Mesodermal cell (in vitro differentiated cells): ENCODE data around the gene VPS8.

Experiments used
- H3K27ac ChIP-seq: 2 replicates; pipeline ENCODE4 v1.7.0; 2013; ENCODE audit warnings: mild to moderate bottlenecking, low read depth, low read length, moderate library complexity; ENCODE audit not compliant: severe bottlenecking
- H3K36me3 ChIP-seq: 2 replicates; pipeline ENCODE4 v1.7.1; 2013; ENCODE audit warnings: mild to moderate bottlenecking, low read length, moderate library complexity; ENCODE audit not compliant: control insufficient read depth, insufficient read depth
- H3K4me1 ChIP-seq: one replicate; pipeline ENCODE4 v1.7.1; 2013; ENCODE audit warnings: mild to moderate bottlenecking, low read length; ENCODE audit not compliant: insufficient read depth, control insufficient read depth, poor library complexity, severe bottlenecking
- H3K4me3 ChIP-seq: 2 replicates; pipeline ENCODE4 v1.7.0; 2013; ENCODE audit warnings: low read length, control low read depth, mild to moderate bottlenecking; ENCODE audit not compliant: insufficient read depth, poor library complexity, severe bottlenecking; ENCODE audit errors: extremely low read depth
- H3K9me3 ChIP-seq: 2 replicates; pipeline ENCODE4 v1.7.1; 2013; ENCODE audit warnings: mild to moderate bottlenecking, low read length, moderate library complexity; ENCODE audit not compliant: control insufficient read depth
- WGBS, 2 experiments: methylation state at CpG; one replicate each; pipeline ENCODE4 v1.1.5; 2013; ENCODE audit warnings: missing lambda C conversion rate in 2 of 2; ENCODE audit not compliant: insufficient coverage in 2 of 2; 5-methylcytosine and 5-hydroxymethylcytosine counted together

The VPS8 gene

GRCh38 chr3:184919651-184920050 lies 107.7 kb downstream of the VPS8 start:
- no peaks in the 10 kb centered on the region for H3K9me3 ChIP-seq
- H3K36me3 ChIP-seq, result peaks cover 18% of the 10 kb centered on the region
- WGBS, 2 experiments, result no CpG with 5 or more reads among the region's 2 CpGs
- H3K4me1 ChIP-seq, result no peaks in the 10 kb centered on the region
- no peak overlapping the region for H3K4me3 ChIP-seq
- H3K27ac ChIP-seq, result no peak overlapping the region

- Histone ChIP-seq H3K9me3 (no peaks in the 10 kb centered on the region), H3K4me1 (no peaks in the 10 kb centered on the region), H3K27ac (no peak overlapping the region), H3K36me3 (peaks cover 27% of the 10 kb centered on the region), H3K4me3 (no peak overlapping the region)
- 100% methylated on average over 2 of the region's 7 CpGs; no CpG with 5 or more reads in 1 of the 2 experiments for WGBS, 2 experiments
Measured at GRCh38 chr3:184924547-184924946, 112.6 kb downstream of the VPS8 start.

GRCh38 chr3:184927796-184928315 lies 115.9 kb downstream of the VPS8 start:
- H3K4me3 ChIP-seq, result no peak overlapping the region
- H3K27ac ChIP-seq, result no peak overlapping the region
- peaks cover 31% of the 10 kb centered on the region for H3K36me3 ChIP-seq
- WGBS, 2 experiments, result 98 to 100% methylated on average over 4 of the region's 6 CpGs
- H3K9me3 ChIP-seq, result no peaks in the 10 kb centered on the region
- no peaks in the 10 kb centered on the region for H3K4me1 ChIP-seq

- no peak overlapping the region for H3K4me3 ChIP-seq
- H3K36me3 ChIP-seq, result peaks cover 24% of the 10 kb centered on the region
- H3K27ac ChIP-seq, result no peak overlapping the region
- no peaks in the 10 kb centered on the region for H3K4me1 ChIP-seq
- WGBS, 2 experiments, result 80 to 100% methylated on average over 1 of the region's 1 CpG
- H3K9me3 ChIP-seq, result no peaks in the 10 kb centered on the region
Measured at GRCh38 chr3:184932777-184933176, 120.8 kb downstream of the VPS8 start.

GRCh38 chr3:184937611-184938010 lies 125.6 kb downstream of the VPS8 start:
- no peaks in the 10 kb centered on the region for H3K9me3 ChIP-seq
- H3K27ac ChIP-seq, result no peak overlapping the region
- H3K4me1 ChIP-seq, result no peaks in the 10 kb centered on the region
- 75 to 85% methylated on average over 3 to 4 of the region's 4 CpGs for whole genome bisulfite sequencing, 2 experiments
- H3K4me3 ChIP-seq, result no peak overlapping the region
- H3K36me3 ChIP-seq, result peaks cover 13% of the 10 kb centered on the region

GRCh38 chr3:184941408-184941807 lies 129.4 kb downstream of the VPS8 start:
- Histone ChIP-seq H3K27ac (no peak overlapping the region), H3K4me1 (no peaks in the 10 kb centered on the region), H3K4me3 (no peak overlapping the region), H3K9me3 (no peaks in the 10 kb centered on the region), H3K36me3 (peaks cover 8% of the 10 kb centered on the region)
- 60% methylated on average over 1 of the region's 2 CpGs; no CpG with 5 or more reads in 1 of the 2 experiments for WGBS, 2 experiments

GRCh38 chr3:184942735-184943134 lies 130.8 kb downstream of the VPS8 start:
- Histone ChIP-seq H3K27ac (no peak overlapping the region), H3K9me3 (no peaks in the 10 kb centered on the region), H3K36me3 (peaks cover 4% of the 10 kb centered on the region), H3K4me1 (no peaks in the 10 kb centered on the region), H3K4me3 (no peak overlapping the region)
- WGBS, 2 experiments, result 80% methylated on average over 1 of the region's 3 CpGs; no CpG with 5 or more reads in 1 of the 2 experiments

GRCh38 chr3:184944241-184944640 lies 132.3 kb downstream of the VPS8 start:
- Histone ChIP-seq H3K9me3 (no peaks in the 10 kb centered on the region), H3K4me1 (no peaks in the 10 kb centered on the region), H3K4me3 (no peak overlapping the region), H3K36me3 (no peaks in the 10 kb centered on the region), H3K27ac (no peak overlapping the region)
- 86% methylated on average over 2 of the region's 3 CpGs; no CpG with 5 or more reads in 1 of the 2 experiments for WGBS, 2 experiments

- 86 to 95% methylated on average over 6 of the region's 7 CpGs for WGBS, 2 experiments
- Histone ChIP-seq H3K36me3 (no peaks in the 10 kb centered on the region), H3K9me3 (no peaks in the 10 kb centered on the region), H3K27ac (no peak overlapping the region), H3K4me3 (no peak overlapping the region), H3K4me1 (no peaks in the 10 kb centered on the region)
Measured at GRCh38 chr3:184945886-184946625, 134.1 kb downstream of the VPS8 start.

- Histone ChIP-seq H3K9me3 (no peaks in the 10 kb centered on the region), H3K4me1 (no peaks in the 10 kb centered on the region), H3K4me3 (no peak overlapping the region), H3K36me3 (no peaks in the 10 kb centered on the region), H3K27ac (no peak overlapping the region)
- 81 to 88% methylated on average over 2 of the region's 3 CpGs for WGBS, 2 experiments
Measured at GRCh38 chr3:184946917-184947316, 135.0 kb downstream of the VPS8 start.
